HepG2 (cell line): Measurements from ENCODE around the gene CLIC2. TPM values are rescaled to one million over a fixed set of nuclear protein-coding genes. Genes with fewer than 3 reads are reported as not detected.

Experiments
- ATAC-seq: fragments of 200-7000 bp; cut with Tn5 transposase; 3 replicates; pipeline ENCODE4 v1.9.1; 2020; ENCODE audit warnings: mild to moderate bottlenecking, moderate library complexity
- BruUV-seq: library from RNA; stranded (reverse); fragments of 400-500 nt; replicated peaks from 2 replicates; lab custom pipeline; 2021; lab: Mats Ljungman, UMichigan
- CTCF ChIA-PET: fragments of 300-600 bp; formaldehyde crosslinking; extraction: SDS; loops from one replicate; lab custom pipeline; 2021; ENCODE audit warnings: low total read pairs, inconsistent platforms, low intra/inter-chr PET ratio; lab: Yijun Ruan, JAX
- POLR2A ChIA-PET: fragments of 350-600 bp; sonication (Branson Sonifier 250); formaldehyde crosslinking; loops from one replicate; lab custom pipeline; 2020; ENCODE audit warnings: antibody characterized with exemption, inconsistent platforms; lab: Yijun Ruan, JAX
- DNase-seq: peaks from one replicate; pipeline ENCODE4 v3.0.0-alpha.2; 2015; ENCODE audit warnings: low spot score
- FAIRE-seq: peaks from 3 replicates; lab custom pipeline; 2011; peaks lifted over from hg19 to GRCh38; lab: Jason Lieb, UNC
- H2AFZ ChIP-seq: one replicate; pipeline ENCODE4 v1.6.1; 2011; ENCODE audit warnings: low read length, inconsistent platforms
- H3K27ac ChIP-seq: fragments of 300-600 bp; 3 replicates; pipeline ENCODE4 v1.8.0; 2011; ENCODE audit warnings: mixed run types, mild to moderate bottlenecking, mixed read lengths, low read length, inconsistent platforms; ENCODE audit not compliant: insufficient read depth; ENCODE audit errors: extremely low read length
- H3K27me3 ChIP-seq, 2 experiments: fragments of 200-600 bp in 1 of 2; 2 replicates in 1 of 2; 3 replicates in 1 of 2; pipeline versions ENCODE4 v1.6.0 to v1.8.0; 2011; ENCODE audit warnings: low read length in 2 of 2, mild to moderate bottlenecking in 2 of 2, moderate library complexity in 2 of 2, inconsistent platforms in 1 of 2; ENCODE audit not compliant: insufficient read depth in 2 of 2, control insufficient read depth in 1 of 2
- H3K36me3 ChIP-seq, 2 experiments: fragments of 200-600 bp in 1 of 2; replicated peaks in 1 of 2; 2 replicates in 1 of 2; 3 replicates in 1 of 2; pipeline versions ENCODE4 v1.5.1 to v1.8.0; 2011; ENCODE audit warnings: low read length in 2 of 2, inconsistent platforms in 1 of 2; ENCODE audit not compliant: insufficient read depth in 2 of 2, control insufficient read depth in 1 of 2
- H3K4me1 ChIP-seq: 2 replicates; pipeline ENCODE4 v1.5.1; 2012; ENCODE audit warnings: low read length, inconsistent platforms; ENCODE audit not compliant: insufficient read depth
- H3K4me2 ChIP-seq: 2 replicates; pipeline ENCODE4 v1.6.0; 2011; ENCODE audit warnings: low read depth, low read length, inconsistent platforms
- H3K4me3 ChIP-seq, 3 experiments: fragments of 200-600 bp in 1 of 3; sonication (generic), shearing (Covaris generic) in 1 of 3; replicated peaks in 1 of 3; 2 replicates each; pipeline ENCODE4 v1.5.1; 2011 to 2016; ENCODE audit warnings: low read length in 3 of 3, inconsistent platforms in 2 of 3, low read depth in 2 of 3, mild to moderate bottlenecking in 2 of 3, control low read depth in 1 of 3, mixed read lengths in 1 of 3; ENCODE audit not compliant: insufficient read depth in 1 of 3
- H3K79me2 ChIP-seq: one replicate; pipeline ENCODE4 v1.6.1; 2011; ENCODE audit warnings: low read length, inconsistent platforms; ENCODE audit not compliant: insufficient read depth
- H3K9ac ChIP-seq: 2 replicates; pipeline ENCODE4 v1.6.0; 2011; ENCODE audit warnings: mild to moderate bottlenecking, low read depth, low read length, inconsistent platforms; ENCODE audit not compliant: insufficient read depth
- H3K9me3 ChIP-seq: 2 replicates; pipeline ENCODE4 v1.5.1; 2012; ENCODE audit warnings: mild to moderate bottlenecking, low read length
- H4K20me1 ChIP-seq: 2 replicates; pipeline ENCODE4 v1.6.0; 2011; ENCODE audit warnings: inconsistent platforms, mild to moderate bottlenecking, low read length, moderate library complexity; ENCODE audit not compliant: insufficient read depth
- BCL6 ChIP-seq: IDR thresholded peaks from 2 replicates; pipeline ENCODE4 v1.6.1; 2016; ENCODE audit warnings: missing genetic modification reagents, missing compliant biosample characterization
- CBX1 ChIP-seq: IDR thresholded peaks from one replicate; pipeline ENCODE4 v1.6.1; 2016; ENCODE audit warnings: antibody characterized with exemption, low read depth
- KLF13 ChIP-seq: sonication (generic); formaldehyde crosslinking; IDR thresholded peaks from 2 replicates; pipeline ENCODE4 v1.4.0; 2020; ENCODE audit warnings: mild to moderate bottlenecking, missing genetic modification reagents
- MYC ChIP-seq: sonication (generic); formaldehyde crosslinking; IDR thresholded peaks from 2 replicates; pipeline ENCODE4 v1.9.0; 2021; ENCODE audit warnings: missing genetic modification reagents, borderline replicate concordance
- ZNF382 ChIP-seq: sonication (generic); formaldehyde crosslinking; IDR thresholded peaks from 2 replicates; pipeline ENCODE4 v1.5.0; 2020; ENCODE audit warnings: missing genetic modification reagents, mild to moderate bottlenecking, borderline replicate concordance
- ZNF737 ChIP-seq: sonication (generic); formaldehyde crosslinking; IDR thresholded peaks from 2 replicates; pipeline ENCODE4 v1.5.0; 2020; ENCODE audit warnings: missing genetic modification reagents, mild to moderate bottlenecking, borderline replicate concordance
- WGBS: methylation state at CpG from one replicate; pipeline ENCODE4 v1.1.6; 2017; ENCODE audit warnings: low lambda C conversion rate; 5-methylcytosine and 5-hydroxymethylcytosine counted together
- in situ Hi-C: cut with HindIII; loops from 2 replicates; pipeline ENCODE4 v1.10.0; 2017; ENCODE audit warnings: low pct_unique_long_range_greater_than_20kb; ENCODE audit not compliant: extremely low pct_ligation_motif_present
- intact Hi-C: fragments of 100-400 bp; cut with micrococcal nuclease; formaldehyde crosslinking; loops from one replicate; pipeline ENCODE4 v1.10.0; 2022; ENCODE audit not compliant: unreplicated experiment
- polyA plus RNA-seq, 8 experiments: library from polyadenylated mRNA; depleted of rRNA in 3 of 8; stranded (reverse) in 7 of 8; unstranded in 1 of 8; fragments of >200 nt; fragmentation: Illumina TruSeq in 4 of 8; extraction: Trizol in 4 of 8; gene quantifications; 2 replicates each; pipeline versions ENCODE4 v1.2.1 to v1.2.3, GENCODE V29; 2011 to 2016; ENCODE audit warnings: low read depth in 4 of 8, missing spikeins in 1 of 8, mixed read lengths in 1 of 8; ENCODE audit not compliant: insufficient read depth in 1 of 8
- total RNA-seq, 5 experiments: library from RNA; depleted of rRNA; stranded (reverse); fragments of >200 nt; fragmentation: Illumina TruSeq; extraction: Trizol; gene quantifications; 2 replicates each; pipeline ENCODE4 v1.2.3, GENCODE V29; 2016; ENCODE audit warnings: low read depth in 1 of 5
- TF ChIP-seq, protein P1 (sequence below): sonication (generic); formaldehyde crosslinking; IDR thresholded peaks from 2 replicates; pipeline ENCODE4 v1.4.0; 2020; ENCODE audit warnings: low read depth, mild to moderate bottlenecking, missing genetic modification reagents
- TF ChIP-seq, protein P2 (sequence below): sonication (generic); formaldehyde crosslinking; IDR thresholded peaks from 2 replicates; pipeline ENCODE4 v1.8.1; 2023; ENCODE audit warnings: missing genetic modification reagents, inconsistent platforms, borderline replicate concordance

Gene CLIC2
- total and polyA plus RNA-seq, 2 of the 13 experiments (the other 11 are each of a cell fraction or from before 2014, with no cell fraction given): 0.24 to 0.25 TPM

DNA sequence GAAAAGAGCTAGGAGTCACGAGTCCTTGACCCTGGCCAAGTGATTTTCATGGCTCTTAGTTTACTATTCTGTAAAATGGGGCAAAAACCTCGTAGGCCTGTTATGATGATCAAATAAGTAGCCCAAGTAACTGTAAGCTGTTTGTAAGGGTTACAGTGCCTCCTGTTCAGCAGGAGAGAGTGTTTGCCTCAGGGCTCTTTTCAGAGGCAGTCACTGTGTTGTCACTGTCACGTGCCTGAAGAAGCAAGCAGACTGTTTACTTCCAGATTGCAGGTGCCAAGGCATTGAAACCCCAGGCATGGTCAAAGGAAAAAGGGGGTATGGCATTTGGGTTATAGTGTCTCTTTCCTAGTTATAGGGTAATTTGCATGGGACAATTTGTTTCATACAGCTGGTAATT is 74.7 kb downstream of the CLIC2 start:
- no TSS peak for BruUV-seq
- WGBS: 4% methylated on average over 3 of the region's 3 CpGs
- no peak overlapping the region for H3K9ac ChIP-seq
- no peaks in the 10 kb centered on the region for H3K27me3 ChIP-seq
- TF ChIP-seq ZNF382 (CRISPR knock-in tag): no peak
- TF ChIP-seq, protein P1, sequence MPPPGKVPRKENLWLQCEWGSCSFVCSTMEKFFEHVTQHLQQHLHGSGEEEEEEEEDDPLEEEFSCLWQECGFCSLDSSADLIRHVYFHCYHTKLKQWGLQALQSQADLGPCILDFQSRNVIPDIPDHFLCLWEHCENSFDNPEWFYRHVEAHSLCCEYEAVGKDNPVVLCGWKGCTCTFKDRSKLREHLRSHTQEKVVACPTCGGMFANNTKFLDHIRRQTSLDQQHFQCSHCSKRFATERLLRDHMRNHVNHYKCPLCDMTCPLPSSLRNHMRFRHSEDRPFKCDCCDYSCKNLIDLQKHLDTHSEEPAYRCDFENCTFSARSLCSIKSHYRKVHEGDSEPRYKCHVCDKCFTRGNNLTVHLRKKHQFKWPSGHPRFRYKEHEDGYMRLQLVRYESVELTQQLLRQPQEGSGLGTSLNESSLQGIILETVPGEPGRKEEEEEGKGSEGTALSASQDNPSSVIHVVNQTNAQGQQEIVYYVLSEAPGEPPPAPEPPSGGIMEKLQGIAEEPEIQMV (CRISPR knock-in tag): no peak
- no peak for TF ChIP-seq ZNF737 (CRISPR knock-in tag)
- in situ Hi-C loops (no loop called here), intact Hi-C loops (no loop called here)
- no peaks in the 10 kb centered on the region for H3K36me3 ChIP-seq
- ATAC-seq (no peak), FAIRE-seq (no peak), DNase-seq (no peak)
- peaks cover 9% of the 10 kb centered on the region for H3K4me1 ChIP-seq
- no peaks in the 10 kb centered on the region for H3K79me2 ChIP-seq
- H4K20me1 ChIP-seq: no peaks in the 10 kb centered on the region
- no peaks in the 10 kb centered on the region for H3K9me3 ChIP-seq
- H3K4me3 ChIP-seq: no peak overlapping the region
- H3K4me2 ChIP-seq: no peak overlapping the region
- H2AFZ ChIP-seq: no peak overlapping the region
- no peak overlapping the region for H3K27ac ChIP-seq
- ChIA-PET POLR2A (no interaction called here), CTCF (no interaction called here)

DNA sequence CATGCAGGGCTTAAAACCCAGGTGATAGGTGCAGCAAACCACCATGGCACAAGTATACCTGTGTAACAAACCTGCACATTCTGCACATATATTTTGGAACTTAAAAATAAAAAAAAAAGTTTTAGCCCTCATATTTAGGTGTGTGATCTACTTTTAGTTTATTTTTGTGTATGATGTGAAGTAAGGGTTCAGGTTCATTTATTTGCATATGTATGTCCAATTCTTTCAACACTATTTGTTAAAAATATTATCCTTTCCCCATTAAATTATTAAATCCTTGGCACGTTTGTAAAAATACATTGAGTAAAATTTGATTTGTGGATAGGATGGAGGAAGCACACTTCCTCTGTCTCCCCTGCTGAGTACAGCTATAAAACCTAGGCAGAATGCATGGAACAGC is 83.0 kb downstream of the CLIC2 start:
- Histone ChIP-seq H3K4me2 (no peak overlapping the region), H3K4me3 (no peak overlapping the region), H3K27ac (no peak overlapping the region), H3K36me3 (no peaks in the 10 kb centered on the region), H3K9me3 (no peaks in the 10 kb centered on the region), H2AFZ (no peak overlapping the region), H3K79me2 (no peaks in the 10 kb centered on the region), H4K20me1 (no peaks in the 10 kb centered on the region)
- BruUV-seq: no TSS peak
- in situ Hi-C loops (no loop called here), intact Hi-C loops (no loop called here)
- ATAC-seq (no peak), FAIRE-seq (no peak), DNase-seq (no peak)
- 13% methylated on average over 1 of the region's 1 CpG for WGBS
- POLR2A ChIA-PET: no interaction called here
- CTCF ChIA-PET: no interaction called here
- TF ChIP-seq MYC (CRISPR knock-in tag): no peak
- TF ChIP-seq KLF13 (CRISPR knock-in tag): no peak
- TF ChIP-seq, protein P2, sequence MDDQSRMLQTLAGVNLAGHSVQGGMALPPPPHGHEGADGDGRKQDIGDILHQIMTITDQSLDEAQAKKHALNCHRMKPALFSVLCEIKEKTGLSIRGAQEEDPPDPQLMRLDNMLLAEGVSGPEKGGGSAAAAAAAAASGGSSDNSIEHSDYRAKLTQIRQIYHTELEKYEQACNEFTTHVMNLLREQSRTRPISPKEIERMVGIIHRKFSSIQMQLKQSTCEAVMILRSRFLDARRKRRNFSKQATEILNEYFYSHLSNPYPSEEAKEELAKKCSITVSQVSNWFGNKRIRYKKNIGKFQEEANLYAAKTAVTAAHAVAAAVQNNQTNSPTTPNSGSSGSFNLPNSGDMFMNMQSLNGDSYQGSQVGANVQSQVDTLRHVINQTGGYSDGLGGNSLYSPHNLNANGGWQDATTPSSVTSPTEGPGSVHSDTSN (CRISPR knock-in tag): no peak
- no peak for TF ChIP-seq BCL6
- TF ChIP-seq CBX1: no peak
- TF ChIP-seq, all 625 proteins: peak for 0
- Histone ChIP-seq H3K27me3 (no peaks in the 10 kb centered on the region), H3K4me1 (no peaks in the 10 kb centered on the region), H3K9ac (no peak overlapping the region)
